ENCODE results near the gene NBPF26. TPM values are rescaled to one million over a fixed set of nuclear protein-coding genes. Genes with fewer than 3 reads are reported as not detected.
"Not testable (repeated sequence)": the region's sequence is repeated elsewhere in the genome, so short reads cannot be mapped to it uniquely, and the experiment has no call there.

The NBPF26 gene
- polyA plus RNA-seq: 10 to 100 TPM in 1 of 2 donors, 1 to 10 TPM in 1; 9.3 to 14.3 TPM

DNA sequence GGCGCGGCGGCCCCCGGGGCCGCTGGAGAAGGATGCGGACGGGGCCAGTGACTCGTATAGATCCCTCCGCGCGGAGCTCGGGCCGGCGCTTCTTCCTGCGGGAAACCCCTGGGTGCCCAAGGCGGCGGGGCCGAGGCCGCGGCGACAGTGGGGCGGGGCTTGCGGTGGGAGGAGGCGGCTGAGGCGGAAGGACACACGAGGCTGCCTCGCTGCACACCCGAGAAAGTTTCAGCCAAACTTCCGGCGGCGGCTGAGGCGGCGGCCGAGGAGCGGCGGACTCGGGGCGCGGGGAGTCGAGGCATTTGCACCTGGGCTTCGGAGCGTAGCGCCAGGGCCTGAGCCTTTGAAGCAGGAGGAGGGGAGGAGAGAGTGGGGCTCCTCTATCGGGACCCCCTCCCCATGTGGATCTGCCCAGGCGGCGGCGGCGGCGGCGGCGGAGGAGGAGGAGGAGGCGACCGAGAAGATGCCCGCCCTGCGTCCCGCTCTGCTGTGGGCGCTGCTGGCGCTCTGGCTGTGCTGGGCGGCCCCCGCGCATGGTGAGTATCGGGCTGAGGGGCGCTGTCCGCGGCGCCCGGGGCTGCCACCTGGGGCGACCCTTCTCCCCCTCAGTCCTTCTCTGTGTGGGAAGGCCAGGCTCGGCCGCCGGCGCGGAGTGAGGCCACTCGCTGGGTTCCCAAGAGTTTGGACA lies at the start of gene NBPF26:
Gene NBPF26, plus strand, starts transcription at position 231 of the 688 bp plus-strand sequence.
- WGBS, 2 donors: 0% methylated on average over 9 to 53 of the region's 74 CpGs
- H3K9me3 ChIP-seq (ENCODE audit: control insufficient read depth in 2 of 2, insufficient read depth in 1 of 2, low read depth in 1 of 2, low read length in 1 of 2); H3K4me1 ChIP-seq (ENCODE audit: control insufficient read depth in 2 of 2, insufficient read depth in 2 of 2, low read length in 1 of 2); H3K36me3 ChIP-seq (ENCODE audit: control insufficient read depth in 2 of 2, insufficient read depth in 2 of 2, low read length in 1 of 2); H3K27me3 ChIP-seq (ENCODE audit: control insufficient read depth in 1 of 2, insufficient read depth in 2 of 2, low read length in 2 of 2): not testable (repeated sequence)
- H3K27ac ChIP-seq (ENCODE audit: low read depth in 2 of 2, low read length in 1 of 2): peak within 1 kb of the TSS; percentile 82
- H3K4me3 ChIP-seq (ENCODE audit: low read depth in 1 of 2, low read length in 2 of 2): peak within 1 kb of the TSS; percentile 86 to 93

DNA sequence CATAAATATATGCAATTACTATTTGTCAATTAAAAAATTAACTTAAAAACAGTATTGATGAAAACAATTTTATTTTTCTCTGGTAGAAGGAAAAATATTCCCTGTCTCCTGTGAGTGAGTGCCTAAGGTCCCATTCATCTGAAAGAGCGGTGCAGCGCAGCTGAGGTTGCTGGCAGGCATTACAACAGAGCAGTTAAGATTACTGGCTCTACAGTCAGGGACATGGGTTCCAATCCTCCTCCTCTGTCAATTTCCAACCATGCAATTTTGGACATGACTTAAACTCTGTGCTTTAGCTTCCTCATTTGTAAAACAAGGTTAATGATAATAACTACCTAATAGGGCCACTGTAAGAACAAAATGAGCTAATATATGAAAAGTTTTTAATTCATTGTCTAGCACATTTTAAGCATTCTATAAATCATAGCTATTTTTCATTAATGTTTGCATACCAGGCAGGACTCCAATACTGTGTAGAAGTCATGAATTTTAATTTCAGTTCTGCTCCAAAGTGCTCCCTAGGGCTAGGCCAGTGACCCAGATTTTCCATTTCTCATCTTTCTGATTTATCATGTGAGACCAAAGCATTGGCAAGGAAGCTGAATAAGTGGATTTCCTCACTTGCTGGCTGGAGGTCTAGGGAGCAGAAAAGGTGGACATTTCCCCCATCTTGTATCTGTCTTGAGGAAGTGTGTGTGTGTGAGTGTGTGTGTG lies 43.5 kb upstream of the NBPF26 start:
- no CpG with 5 or more reads among the region's 2 CpGs for WGBS, 2 donors
- H3K4me3 ChIP-seq (ENCODE audit: low read depth in 1 of 2, low read length in 2 of 2); H3K4me1 ChIP-seq (ENCODE audit: control insufficient read depth in 2 of 2, insufficient read depth in 2 of 2, low read length in 1 of 2); H3K36me3 ChIP-seq (ENCODE audit: control insufficient read depth in 2 of 2, insufficient read depth in 2 of 2, low read length in 1 of 2); H3K27me3 ChIP-seq (ENCODE audit: control insufficient read depth in 1 of 2, insufficient read depth in 2 of 2, low read length in 2 of 2); H3K27ac ChIP-seq (ENCODE audit: low read depth in 2 of 2, low read length in 1 of 2); H3K9me3 ChIP-seq (ENCODE audit: control insufficient read depth in 2 of 2, insufficient read depth in 1 of 2, low read depth in 1 of 2, low read length in 1 of 2): not testable (repeated sequence)

DNA sequence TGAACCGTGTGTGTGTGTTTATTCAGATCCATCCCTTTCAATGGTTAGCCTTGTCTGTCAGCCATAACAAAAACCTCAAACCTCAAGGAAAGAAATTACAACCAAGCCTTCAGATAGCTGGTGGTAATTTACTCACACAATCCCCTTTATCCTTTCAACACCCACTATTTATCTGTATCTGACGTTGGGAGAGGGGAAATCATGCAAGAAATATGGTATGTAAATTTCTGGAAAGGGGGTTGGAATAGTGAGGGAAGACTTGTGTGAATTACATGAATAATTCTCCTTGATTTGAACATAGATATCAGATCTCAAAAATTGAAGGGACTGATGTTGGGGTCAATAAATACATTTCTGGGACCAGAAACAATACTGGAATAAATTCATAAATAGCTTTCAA lies 42.8 kb upstream of the NBPF26 start:
- H3K4me3 ChIP-seq (ENCODE audit: low read depth in 1 of 2, low read length in 2 of 2); H3K9me3 ChIP-seq (ENCODE audit: control insufficient read depth in 2 of 2, insufficient read depth in 1 of 2, low read depth in 1 of 2, low read length in 1 of 2); H3K27ac ChIP-seq (ENCODE audit: low read depth in 2 of 2, low read length in 1 of 2); H3K4me1 ChIP-seq (ENCODE audit: control insufficient read depth in 2 of 2, insufficient read depth in 2 of 2, low read length in 1 of 2); H3K36me3 ChIP-seq (ENCODE audit: control insufficient read depth in 2 of 2, insufficient read depth in 2 of 2, low read length in 1 of 2); H3K27me3 ChIP-seq (ENCODE audit: control insufficient read depth in 1 of 2, insufficient read depth in 2 of 2, low read length in 2 of 2): not testable (repeated sequence)
- WGBS, 2 donors: 21 to 60% methylated on average over 1 to 2 of the region's 2 CpGs

DNA sequence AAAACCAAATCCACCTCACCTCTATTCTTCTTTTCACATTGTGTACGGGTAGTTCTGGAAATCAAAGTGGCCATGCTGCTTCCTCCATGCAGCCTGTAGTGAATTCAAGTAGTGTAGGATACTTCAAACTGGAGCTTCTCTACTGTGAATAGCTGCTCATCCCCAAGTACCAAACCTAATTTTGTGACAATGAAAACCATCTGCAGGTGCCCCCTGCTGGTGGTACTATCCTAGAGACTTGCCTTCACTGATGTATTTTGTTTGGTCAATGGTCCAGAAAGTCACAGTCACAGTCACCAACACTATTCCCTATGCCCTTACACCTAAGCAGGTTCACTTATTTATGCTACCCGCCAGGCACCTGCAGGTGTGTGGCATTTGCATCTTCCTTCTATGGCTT lies 39.3 kb upstream of the NBPF26 start:
- H3K36me3 ChIP-seq (ENCODE audit: control insufficient read depth in 2 of 2, insufficient read depth in 2 of 2, low read length in 1 of 2); H3K27ac ChIP-seq (ENCODE audit: low read depth in 2 of 2, low read length in 1 of 2); H3K9me3 ChIP-seq (ENCODE audit: control insufficient read depth in 2 of 2, insufficient read depth in 1 of 2, low read depth in 1 of 2, low read length in 1 of 2); H3K4me3 ChIP-seq (ENCODE audit: low read depth in 1 of 2, low read length in 2 of 2); H3K4me1 ChIP-seq (ENCODE audit: control insufficient read depth in 2 of 2, insufficient read depth in 2 of 2, low read length in 1 of 2); H3K27me3 ChIP-seq (ENCODE audit: control insufficient read depth in 1 of 2, insufficient read depth in 2 of 2, low read length in 2 of 2): not testable (repeated sequence)
- 46 to 66% methylated on average over 1 of the region's 2 CpGs for WGBS, 2 donors

DNA sequence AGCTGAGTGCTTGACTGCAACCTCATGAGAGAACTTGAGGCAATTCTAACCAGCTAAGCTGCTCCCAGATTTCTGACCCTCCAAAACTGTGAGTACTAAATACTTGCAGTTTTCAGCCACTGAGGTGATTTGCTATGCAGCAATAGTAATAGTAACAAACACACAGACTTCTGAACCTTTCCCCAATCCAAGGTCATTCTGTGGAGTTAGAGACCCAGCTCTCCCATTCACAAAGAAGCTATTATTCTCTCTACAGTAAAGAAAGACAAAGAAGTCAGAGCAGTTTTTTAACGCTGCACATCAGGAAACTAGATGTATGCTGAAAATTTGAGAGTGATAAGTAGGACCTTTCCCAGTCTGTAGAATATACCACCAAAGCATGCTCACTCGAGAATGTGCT lies 38.1 kb upstream of the NBPF26 start:
- H3K4me3 ChIP-seq (ENCODE audit: low read depth in 1 of 2, low read length in 2 of 2); H3K27me3 ChIP-seq (ENCODE audit: control insufficient read depth in 1 of 2, insufficient read depth in 2 of 2, low read length in 2 of 2); H3K27ac ChIP-seq (ENCODE audit: low read depth in 2 of 2, low read length in 1 of 2); H3K9me3 ChIP-seq (ENCODE audit: control insufficient read depth in 2 of 2, insufficient read depth in 1 of 2, low read depth in 1 of 2, low read length in 1 of 2); H3K4me1 ChIP-seq (ENCODE audit: control insufficient read depth in 2 of 2, insufficient read depth in 2 of 2, low read length in 1 of 2); H3K36me3 ChIP-seq (ENCODE audit: control insufficient read depth in 2 of 2, insufficient read depth in 2 of 2, low read length in 1 of 2): not testable (repeated sequence)
- WGBS, 2 donors: no CpG with 5 or more reads among the region's 2 CpGs

DNA sequence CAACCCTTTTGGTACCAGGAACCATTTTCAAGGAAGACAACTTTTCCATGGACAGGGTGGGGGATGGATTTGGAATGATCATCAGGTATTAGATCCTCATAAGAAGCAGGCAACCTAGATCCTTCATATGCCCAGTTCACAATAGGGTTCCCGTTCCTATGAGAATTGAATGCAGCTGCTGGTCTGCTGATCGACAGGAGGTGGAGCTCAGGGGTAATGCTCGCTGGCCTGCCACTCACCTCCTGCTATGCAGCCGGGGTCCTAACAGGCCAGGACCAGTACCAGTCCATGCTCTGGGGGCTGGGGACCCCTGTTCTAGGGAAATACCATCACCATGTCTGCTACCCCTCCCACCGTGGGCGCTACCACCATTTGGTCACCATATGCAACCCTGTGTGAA lies 36.5 kb upstream of the NBPF26 start:
- no CpG with 5 or more reads among the region's 6 CpGs for WGBS, 2 donors
- H3K9me3 ChIP-seq (ENCODE audit: control insufficient read depth in 2 of 2, insufficient read depth in 1 of 2, low read depth in 1 of 2, low read length in 1 of 2); H3K4me3 ChIP-seq (ENCODE audit: low read depth in 1 of 2, low read length in 2 of 2); H3K4me1 ChIP-seq (ENCODE audit: control insufficient read depth in 2 of 2, insufficient read depth in 2 of 2, low read length in 1 of 2); H3K27me3 ChIP-seq (ENCODE audit: control insufficient read depth in 1 of 2, insufficient read depth in 2 of 2, low read length in 2 of 2); H3K27ac ChIP-seq (ENCODE audit: low read depth in 2 of 2, low read length in 1 of 2); H3K36me3 ChIP-seq (ENCODE audit: control insufficient read depth in 2 of 2, insufficient read depth in 2 of 2, low read length in 1 of 2): not testable (repeated sequence)

DNA sequence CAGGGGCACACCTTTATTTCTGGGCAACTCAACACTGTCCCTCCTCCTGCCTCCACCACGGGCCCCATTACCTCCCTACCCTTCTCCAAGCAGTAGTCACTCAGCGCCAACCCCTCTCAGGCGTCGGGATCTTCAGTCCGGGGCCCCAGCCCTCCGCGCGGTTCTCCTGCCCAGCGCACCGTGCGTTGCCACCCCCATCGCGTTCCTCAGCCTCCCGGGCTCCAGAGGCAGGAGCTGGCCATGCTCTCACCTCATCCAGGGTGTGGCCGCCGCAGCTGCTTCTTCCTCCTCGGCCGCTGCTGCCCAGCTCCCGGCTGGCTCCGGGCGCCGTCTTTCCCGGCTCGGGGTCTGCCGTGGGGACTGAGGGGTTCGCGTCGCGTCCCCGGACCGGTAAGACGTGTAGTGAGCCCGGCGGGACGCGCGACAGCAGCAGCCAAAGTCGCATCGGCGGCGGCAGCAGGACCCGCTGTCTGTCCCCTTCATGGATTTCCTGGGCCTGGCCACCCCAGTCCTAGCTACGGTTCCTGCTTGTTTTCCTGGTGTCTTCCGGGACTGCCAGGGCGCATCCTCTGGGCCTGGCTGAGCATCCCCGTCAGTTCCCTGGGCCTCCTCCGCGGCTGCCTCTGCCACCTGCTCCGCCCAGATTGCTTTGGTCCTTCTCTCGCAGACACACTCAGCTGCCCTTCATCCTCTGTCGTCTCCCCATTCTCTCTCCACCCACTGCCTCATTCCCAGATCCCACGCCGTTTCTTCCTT lies 22.8 kb upstream of the NBPF26 start:
- not testable (repeated sequence) for H3K4me3 ChIP-seq (ENCODE audit: low read depth in 1 of 2, low read length in 2 of 2)
- WGBS, 2 donors: 4 to 5% methylated on average over 4 to 10 of the region's 53 CpGs

DNA sequence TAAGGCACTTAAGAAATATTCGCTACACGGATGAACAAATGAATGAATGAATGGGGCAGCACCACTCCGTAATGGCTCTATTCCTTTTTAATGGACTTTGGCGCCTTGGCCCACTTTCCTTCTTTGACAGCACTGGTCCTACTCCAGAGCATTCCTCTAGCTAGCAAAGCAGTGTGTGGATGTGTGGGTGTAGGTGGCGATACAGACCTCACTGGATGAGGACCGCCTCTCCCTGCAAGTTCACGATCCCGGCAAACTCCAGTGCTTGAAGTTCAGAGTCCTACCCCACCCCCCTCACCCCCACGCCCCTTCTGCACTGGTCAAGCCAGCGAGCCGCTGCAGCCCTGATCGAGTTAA lies 409 bp upstream of the NBPF26 start:
- H3K4me3 ChIP-seq (ENCODE audit: low read depth in 1 of 2, low read length in 2 of 2): peak overlapping the region in 1 of 2 donors; percentile 86
- H3K36me3 ChIP-seq (ENCODE audit: control insufficient read depth in 2 of 2, insufficient read depth in 2 of 2, low read length in 1 of 2); H3K27ac ChIP-seq (ENCODE audit: low read depth in 2 of 2, low read length in 1 of 2); H3K9me3 ChIP-seq (ENCODE audit: control insufficient read depth in 2 of 2, insufficient read depth in 1 of 2, low read depth in 1 of 2, low read length in 1 of 2); H3K27me3 ChIP-seq (ENCODE audit: control insufficient read depth in 1 of 2, insufficient read depth in 2 of 2, low read length in 2 of 2); H3K4me1 ChIP-seq (ENCODE audit: control insufficient read depth in 2 of 2, insufficient read depth in 2 of 2, low read length in 1 of 2): not testable (repeated sequence)
- WGBS, 2 donors: 4% methylated on average over 5 of the region's 12 CpGs; no CpG with 5 or more reads in 1 of the 2 donors

More for the DNA sequence above, 22.8 kb upstream of the NBPF26 start:
- H3K9me3 ChIP-seq (ENCODE audit: control insufficient read depth in 2 of 2, insufficient read depth in 1 of 2, low read depth in 1 of 2, low read length in 1 of 2); H3K27ac ChIP-seq (ENCODE audit: low read depth in 2 of 2, low read length in 1 of 2); H3K36me3 ChIP-seq (ENCODE audit: control insufficient read depth in 2 of 2, insufficient read depth in 2 of 2, low read length in 1 of 2); H3K4me1 ChIP-seq (ENCODE audit: control insufficient read depth in 2 of 2, insufficient read depth in 2 of 2, low read length in 1 of 2); H3K27me3 ChIP-seq (ENCODE audit: control insufficient read depth in 1 of 2, insufficient read depth in 2 of 2, low read length in 2 of 2): not testable (repeated sequence)

DNA sequence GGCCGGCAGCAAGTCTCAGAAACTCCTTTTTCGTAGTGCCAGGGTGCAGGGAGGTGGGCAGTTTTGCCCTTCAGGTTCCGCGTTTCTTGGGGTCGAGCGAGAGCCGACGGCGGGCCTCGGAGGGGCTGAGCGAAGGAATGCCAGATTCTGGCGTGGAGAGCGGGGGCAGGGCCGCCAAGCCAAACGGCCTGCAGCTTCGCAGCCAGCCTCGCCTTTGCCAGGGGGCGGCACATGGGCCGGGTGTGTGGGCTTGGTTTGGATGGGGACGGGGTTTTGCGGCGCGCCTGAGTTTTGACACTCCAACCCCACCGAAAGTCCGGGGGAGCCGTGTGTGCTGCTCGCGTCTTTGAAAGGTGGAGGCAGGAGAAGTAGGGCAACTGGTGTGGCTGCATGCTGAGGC lies 762 bp downstream of the NBPF26 start:
- not testable (repeated sequence) for H3K9me3 ChIP-seq (ENCODE audit: control insufficient read depth in 2 of 2, insufficient read depth in 1 of 2, low read depth in 1 of 2, low read length in 1 of 2); H3K4me1 ChIP-seq (ENCODE audit: control insufficient read depth in 2 of 2, insufficient read depth in 2 of 2, low read length in 1 of 2); H3K27me3 ChIP-seq (ENCODE audit: control insufficient read depth in 1 of 2, insufficient read depth in 2 of 2, low read length in 2 of 2); H3K36me3 ChIP-seq (ENCODE audit: control insufficient read depth in 2 of 2, insufficient read depth in 2 of 2, low read length in 1 of 2)
- H3K4me3 ChIP-seq (ENCODE audit: low read depth in 1 of 2, low read length in 2 of 2): peak overlapping the region; percentile 86 to 93
- WGBS, 2 donors: 0 to 2% methylated on average over 8 to 17 of the region's 28 CpGs
- H3K27ac ChIP-seq (ENCODE audit: low read depth in 2 of 2, low read length in 1 of 2): peak overlapping the region; percentile 82

DNA sequence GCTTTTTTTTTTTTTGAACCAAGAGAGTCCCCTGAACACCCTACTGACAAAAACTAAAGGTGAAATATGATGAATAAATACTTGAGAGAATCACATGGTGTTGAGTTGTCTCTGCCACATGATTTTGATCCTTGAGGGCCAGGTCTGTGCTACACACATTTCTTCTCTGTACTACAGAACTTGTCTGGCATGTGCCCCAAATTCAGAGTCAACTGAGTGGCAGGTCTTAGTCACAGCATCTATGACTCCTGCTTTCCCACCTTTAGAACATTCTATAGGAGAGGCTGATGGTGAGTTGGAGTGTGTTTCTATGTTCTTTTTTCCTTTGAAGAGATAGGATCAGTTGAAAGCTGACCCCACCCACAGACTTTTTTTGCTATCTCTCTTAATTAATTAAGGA lies 5.1 kb downstream of the NBPF26 start:
- H3K9me3 ChIP-seq (ENCODE audit: control insufficient read depth in 2 of 2, insufficient read depth in 1 of 2, low read depth in 1 of 2, low read length in 1 of 2); H3K4me3 ChIP-seq (ENCODE audit: low read depth in 1 of 2, low read length in 2 of 2); H3K27me3 ChIP-seq (ENCODE audit: control insufficient read depth in 1 of 2, insufficient read depth in 2 of 2, low read length in 2 of 2); H3K36me3 ChIP-seq (ENCODE audit: control insufficient read depth in 2 of 2, insufficient read depth in 2 of 2, low read length in 1 of 2); H3K4me1 ChIP-seq (ENCODE audit: control insufficient read depth in 2 of 2, insufficient read depth in 2 of 2, low read length in 1 of 2); H3K27ac ChIP-seq (ENCODE audit: low read depth in 2 of 2, low read length in 1 of 2): not testable (repeated sequence)
